HG03432 (cell line): ENCODE data around the gene C17orf67.

Experiments
- ATAC-seq: cut with Tn5 transposase; IDR thresholded peaks from one replicate; pipeline ENCODE4 v1.9.1; 2021; ENCODE audit warnings: mild to moderate bottlenecking, moderate library complexity; ENCODE audit not compliant: unreplicated experiment

The C17orf67 gene

DNA sequence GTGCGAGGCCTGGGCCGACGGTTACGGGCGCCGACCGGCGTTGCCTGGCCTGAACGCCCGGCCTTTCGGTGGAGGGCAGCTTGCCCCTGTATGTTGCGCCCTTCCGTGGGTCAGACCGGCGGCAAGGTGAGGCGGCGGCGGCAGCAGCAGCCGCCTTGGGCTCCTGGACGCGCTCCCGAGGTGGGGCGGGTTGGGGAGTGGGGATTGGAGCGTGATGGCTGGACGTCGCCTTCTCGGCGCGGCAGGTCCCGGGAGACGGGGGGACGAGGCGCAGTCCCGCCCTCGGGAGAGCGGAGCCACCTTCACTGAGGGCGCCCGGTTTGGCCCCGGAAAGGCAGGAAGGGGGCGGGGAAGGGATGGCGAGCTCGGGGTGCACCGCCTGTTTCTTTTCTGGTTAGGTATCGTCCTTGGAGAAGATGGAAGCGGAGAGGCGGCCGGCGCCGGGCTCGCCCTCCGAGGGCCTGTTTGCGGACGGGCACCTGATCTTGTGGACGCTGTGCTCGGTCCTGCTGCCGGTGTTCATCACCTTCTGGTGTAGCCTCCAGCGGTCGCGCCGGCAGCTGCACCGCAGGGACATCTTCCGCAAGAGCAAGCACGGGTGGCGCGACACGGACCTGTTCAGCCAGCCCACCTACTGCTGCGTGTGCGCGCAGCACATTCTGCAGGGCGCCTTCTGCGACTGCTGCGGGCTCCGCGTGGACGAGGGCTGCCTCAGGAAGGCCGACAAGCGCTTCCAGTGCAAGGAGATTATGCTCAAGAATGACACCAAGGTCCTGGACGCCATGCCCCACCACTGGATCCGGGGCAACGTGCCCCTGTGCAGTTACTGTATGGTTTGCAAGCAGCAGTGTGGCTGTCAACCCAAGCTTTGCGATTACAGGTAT lies 902 bp upstream of the C17orf67 start:
- ATAC-seq = peak; percentile 30

GRCh38 chr17:56833057-56833808 lies 487 bp downstream of the C17orf67 start:
- peak; percentile 61 for ATAC-seq

- no peak for ATAC-seq
Observed at GRCh38 chr17:56832446-56832845, 1.3 kb downstream of the C17orf67 start.

DNA sequence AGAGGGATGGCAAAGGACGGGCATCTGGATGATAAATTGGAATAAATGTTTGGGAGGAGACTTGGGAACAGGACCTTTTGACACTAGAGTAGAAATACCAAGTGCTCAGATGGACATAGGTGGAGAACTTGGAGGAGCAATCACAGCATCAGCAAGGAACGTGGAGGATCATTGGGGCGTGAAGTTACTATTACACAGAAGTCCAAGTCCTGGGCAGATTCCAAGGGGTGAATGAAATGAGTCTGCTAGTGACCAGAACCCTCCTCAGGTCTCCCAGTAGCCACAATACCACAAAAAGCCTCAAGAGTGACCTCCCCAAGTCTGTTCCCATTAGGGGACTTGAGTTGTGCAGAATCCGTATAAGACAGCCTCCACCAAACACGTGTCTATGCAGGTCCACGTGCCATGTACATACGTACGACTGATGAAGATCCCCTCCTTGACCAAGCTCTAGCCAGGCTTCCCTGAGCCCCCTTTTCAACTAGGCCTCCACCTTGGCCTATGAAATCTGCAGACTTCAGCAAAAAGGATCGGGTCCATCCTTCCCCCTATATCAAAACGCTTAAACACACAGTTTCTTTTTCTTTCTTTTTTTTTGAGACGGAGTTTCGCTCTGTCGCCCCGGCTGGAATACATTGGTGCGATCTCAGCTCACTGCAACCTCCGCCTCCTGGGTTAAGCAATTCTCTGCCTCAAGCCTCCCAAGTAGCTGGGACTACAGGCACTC lies 2.2 kb downstream of the C17orf67 start:
- no peak for ATAC-seq

GRCh38 chr17:56830726-56831368 lies 2.9 kb downstream of the C17orf67 start:
- ATAC-seq = no peak

DNA sequence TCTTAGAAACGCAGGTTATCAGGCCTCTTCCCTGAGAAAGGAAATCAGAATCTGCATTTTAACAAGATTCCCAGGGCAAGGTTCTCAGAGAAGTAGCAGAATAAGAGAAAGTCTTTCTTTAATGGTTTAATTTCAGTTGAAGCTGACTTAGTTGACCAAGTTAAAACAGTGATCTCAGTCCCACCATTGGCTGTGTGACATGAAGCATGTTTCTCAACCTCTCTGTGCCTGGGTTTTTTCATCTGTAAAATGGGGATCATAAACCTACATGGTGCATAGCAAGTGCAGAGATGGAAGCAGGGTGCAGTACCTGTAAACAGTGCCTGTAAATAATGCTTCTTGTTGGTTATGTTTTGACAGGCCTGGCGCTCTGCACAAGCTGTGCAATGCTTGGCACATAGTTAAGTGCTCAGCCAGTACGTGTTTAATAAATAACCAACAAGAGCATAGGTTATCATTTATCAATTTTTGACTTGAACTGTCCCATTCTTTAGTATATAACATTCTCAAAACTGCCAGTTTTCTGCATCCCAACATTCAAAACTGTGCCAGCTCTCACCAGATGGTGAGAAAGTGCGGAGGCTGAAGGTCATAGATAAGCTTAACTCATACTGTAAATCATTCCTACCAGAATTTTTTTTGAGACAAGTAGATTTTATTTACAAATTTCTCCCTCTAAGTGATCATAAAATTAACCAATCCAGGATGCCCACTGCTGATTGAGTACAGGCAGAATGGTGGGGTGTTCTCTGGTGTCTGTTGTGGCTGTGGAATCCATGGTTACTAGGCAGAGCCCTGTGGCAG lies 6.9 kb downstream of the C17orf67 start:
- ATAC-seq = no peak

GRCh38 chr17:56824503-56824902 lies 9.2 kb downstream of the C17orf67 start:
- no peak for ATAC-seq

GRCh38 chr17:56823848-56824247 lies 9.9 kb downstream of the C17orf67 start:
- no peak for ATAC-seq

DNA sequence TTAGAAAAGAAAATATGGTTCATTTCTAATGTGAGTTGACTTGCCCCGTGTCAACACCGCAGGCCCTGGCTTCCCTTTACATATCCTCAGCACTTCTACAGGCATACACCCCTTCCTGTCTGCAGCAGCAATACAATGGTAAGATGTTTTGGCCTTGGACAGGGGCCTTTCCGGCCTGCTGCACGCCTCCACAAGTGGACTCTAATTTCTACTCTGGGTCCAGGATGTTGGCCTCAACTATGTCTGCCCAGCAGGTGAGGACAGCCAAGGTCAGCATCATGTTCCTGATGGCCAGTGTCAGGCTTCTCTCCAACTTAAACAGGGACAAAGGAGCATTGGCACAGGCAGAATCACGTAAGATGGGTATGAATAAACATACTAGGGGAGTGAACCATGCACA lies 11.0 kb downstream of the C17orf67 start:
- no peak for ATAC-seq

- ATAC-seq = no peak
Observed at GRCh38 chr17:56821847-56822534, 11.7 kb downstream of the C17orf67 start.

DNA sequence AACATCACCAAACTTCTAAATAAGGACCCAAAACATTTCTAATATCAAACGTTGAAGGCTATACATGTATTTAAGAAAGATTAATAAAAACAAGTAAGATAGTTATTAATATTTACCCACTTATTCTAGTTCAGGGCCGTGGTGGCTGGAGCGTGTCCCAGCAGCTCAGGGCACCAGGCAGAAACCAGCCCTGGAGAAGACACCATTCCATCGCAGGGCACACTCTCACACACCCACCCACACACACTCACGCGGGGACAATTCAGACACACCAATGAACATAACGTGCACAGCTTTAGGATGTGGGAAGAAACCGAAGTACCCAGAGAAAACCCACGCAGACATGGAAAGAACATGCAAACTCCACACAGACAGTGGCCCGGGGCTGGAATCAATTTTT lies 13.5 kb downstream of the C17orf67 start:
- ATAC-seq = no peak

DNA sequence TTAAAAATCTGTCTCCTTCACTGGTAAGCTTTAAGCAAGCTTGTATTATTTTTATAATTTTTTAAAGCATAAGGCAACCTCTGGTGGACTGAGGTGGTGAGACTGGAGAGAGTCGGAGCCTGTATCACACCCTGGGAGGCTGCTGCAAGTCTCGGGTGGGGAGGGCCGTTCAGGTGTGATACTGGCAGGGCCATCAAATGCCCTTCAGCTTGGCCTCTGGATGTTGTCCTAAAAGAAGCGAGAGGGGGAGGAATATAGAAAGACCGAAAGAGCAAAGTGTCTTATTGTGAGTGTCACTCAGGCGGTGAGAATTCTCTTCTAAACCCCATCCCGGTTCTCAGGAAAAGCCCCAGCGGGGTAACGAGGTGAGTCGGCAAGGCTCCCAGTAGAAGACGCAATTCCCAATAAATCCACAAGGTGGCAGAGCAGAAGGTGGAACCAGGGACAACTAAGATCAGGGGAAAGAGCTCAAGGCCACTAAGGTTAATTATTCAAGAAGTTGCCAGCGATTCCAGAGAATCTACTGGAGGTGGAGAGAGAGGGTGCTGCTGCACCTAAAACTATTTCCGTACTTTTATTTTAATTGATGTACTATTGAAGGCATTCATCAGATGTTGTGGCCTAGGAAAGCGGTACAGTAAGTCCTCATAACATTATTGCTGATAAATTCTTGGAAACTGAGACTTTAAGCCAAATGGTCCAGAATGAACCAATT lies 14.1 kb downstream of the C17orf67 start:
- ATAC-seq = peak; percentile 88

GRCh38 chr17:56819030-56819429 lies 14.7 kb downstream of the C17orf67 start:
- ATAC-seq = no peak

- no peak for ATAC-seq
Observed at GRCh38 chr17:56817066-56817465, 16.7 kb downstream of the C17orf67 start.

DNA sequence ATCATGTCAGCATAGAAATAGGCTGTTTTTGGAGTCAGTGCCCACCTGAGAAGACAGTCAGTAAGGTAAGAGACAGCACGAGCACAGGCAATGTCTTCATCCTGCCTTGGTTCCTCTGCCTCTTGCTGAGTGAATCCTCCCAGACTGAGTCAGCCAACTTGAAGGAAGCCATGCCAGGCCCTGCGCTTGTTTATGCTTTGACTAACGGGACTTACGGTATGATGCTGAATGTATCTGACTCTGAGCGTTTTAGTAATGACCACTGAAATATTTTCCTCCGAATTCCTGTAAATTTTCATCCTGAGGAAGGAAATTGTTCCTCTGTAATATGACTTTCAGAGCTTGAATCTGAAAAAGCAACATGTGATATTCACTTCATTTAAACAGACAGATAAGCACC lies 18.0 kb downstream of the C17orf67 start:
- ATAC-seq = no peak

GRCh38 chr17:56812901-56813388 lies 20.8 kb downstream of the C17orf67 start:
- ATAC-seq = no peak

GRCh38 chr17:56810891-56811775 lies 22.6 kb downstream of the C17orf67 start:
- ATAC-seq = no peak

DNA sequence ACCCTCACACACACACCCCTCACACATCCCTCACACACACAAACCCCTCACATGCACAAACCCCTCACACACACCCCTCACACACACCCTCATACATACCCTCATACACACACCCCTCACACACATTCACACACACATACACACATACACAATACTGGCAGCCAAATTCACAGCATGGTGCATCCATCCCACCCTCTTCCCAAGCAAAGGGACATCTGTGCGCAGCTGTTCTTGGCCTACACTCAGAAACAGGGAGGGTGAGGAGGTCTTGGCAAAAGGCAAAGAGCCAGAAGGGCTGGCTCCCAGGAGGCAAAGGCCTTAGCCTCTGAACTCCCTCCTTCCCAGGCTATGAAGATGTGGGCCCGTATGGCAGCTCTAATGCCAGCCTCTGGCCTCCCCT lies 23.4 kb downstream of the C17orf67 start:
- no peak for ATAC-seq
